ENCODE results near the gene C19orf12. TPM values are rescaled to one million over a fixed set of nuclear protein-coding genes. Genes with fewer than 3 reads are reported as not detected.

C19orf12 gene
- total and polyA plus RNA-seq, 2 donors (not counting 1 experiment from before 2014, with no cell fraction given) = 25.4 to 26.8 TPM

DNA sequence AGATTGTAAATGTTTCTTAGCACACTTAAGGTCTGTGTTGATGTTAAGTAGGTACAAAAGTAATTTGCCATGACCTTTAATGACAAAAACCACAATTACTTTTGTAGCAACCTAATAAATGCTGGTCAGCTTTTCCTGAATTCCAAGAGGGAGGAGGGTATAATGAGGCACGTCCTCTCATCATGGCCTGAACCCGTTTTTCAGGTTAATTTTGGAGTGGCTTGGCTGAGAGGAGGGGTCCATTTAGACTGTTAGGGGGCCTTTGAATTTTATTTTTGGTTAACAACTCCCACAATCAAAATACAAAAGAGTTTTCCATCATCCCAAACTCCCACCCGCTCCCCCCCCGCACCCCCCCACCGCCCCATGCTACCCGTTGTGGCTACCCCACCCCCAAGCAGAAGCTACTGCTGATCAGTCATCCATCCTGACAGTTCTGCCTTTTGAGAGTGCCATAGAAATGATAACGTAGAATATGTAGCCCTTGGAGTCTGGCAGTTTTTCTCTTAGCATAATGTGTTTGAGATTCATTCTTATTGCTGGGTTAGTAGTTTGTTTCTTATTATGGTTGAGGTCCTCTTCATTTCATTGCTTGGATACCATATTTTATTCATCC, 64.2 kb downstream of the C19orf12 start:
- Histone ChIP-seq H4K20me1 (ENCODE audit: control insufficient read depth, extremely low read depth, insufficient read depth, low read length) (no peaks in the 10 kb centered on the region), H3K9ac (ENCODE audit: insufficient read depth, low read length) (no peak overlapping the region), H3K9me3 (ENCODE audit: control insufficient read depth, insufficient read depth, low read depth, low read length) (no peaks in the 10 kb centered on the region), H3K79me2 (ENCODE audit: control insufficient read depth, insufficient read depth, low read length) (no peaks in the 10 kb centered on the region), H2AFZ (ENCODE audit: low read length) (no peak overlapping the region), H3K27ac (ENCODE audit: insufficient read depth, low read length) (no peak overlapping the region), H3K36me3 (ENCODE audit: control insufficient read depth, insufficient read depth, low read length) (no peaks in the 10 kb centered on the region), H3K4me2 (ENCODE audit: extremely low read depth, insufficient read depth, low read length) (no peak overlapping the region), H3K27me3 (ENCODE audit: control insufficient read depth, insufficient read depth, low read length) (no peaks in the 10 kb centered on the region), H3K4me1 (ENCODE audit: control insufficient read depth, extremely low read depth, insufficient read depth, low read length) (no peaks in the 10 kb centered on the region), H3K4me3 (replicated peaks in 1 of 4; ENCODE audit: control extremely low read depth in 1 of 4, insufficient read depth in 1 of 4, low read depth in 3 of 4, low read length in 4 of 4) (no peak overlapping the region)
- DNase-seq (ENCODE audit: low read depth in 2 of 2) = no peak
- TF ChIP-seq, protein P1, sequence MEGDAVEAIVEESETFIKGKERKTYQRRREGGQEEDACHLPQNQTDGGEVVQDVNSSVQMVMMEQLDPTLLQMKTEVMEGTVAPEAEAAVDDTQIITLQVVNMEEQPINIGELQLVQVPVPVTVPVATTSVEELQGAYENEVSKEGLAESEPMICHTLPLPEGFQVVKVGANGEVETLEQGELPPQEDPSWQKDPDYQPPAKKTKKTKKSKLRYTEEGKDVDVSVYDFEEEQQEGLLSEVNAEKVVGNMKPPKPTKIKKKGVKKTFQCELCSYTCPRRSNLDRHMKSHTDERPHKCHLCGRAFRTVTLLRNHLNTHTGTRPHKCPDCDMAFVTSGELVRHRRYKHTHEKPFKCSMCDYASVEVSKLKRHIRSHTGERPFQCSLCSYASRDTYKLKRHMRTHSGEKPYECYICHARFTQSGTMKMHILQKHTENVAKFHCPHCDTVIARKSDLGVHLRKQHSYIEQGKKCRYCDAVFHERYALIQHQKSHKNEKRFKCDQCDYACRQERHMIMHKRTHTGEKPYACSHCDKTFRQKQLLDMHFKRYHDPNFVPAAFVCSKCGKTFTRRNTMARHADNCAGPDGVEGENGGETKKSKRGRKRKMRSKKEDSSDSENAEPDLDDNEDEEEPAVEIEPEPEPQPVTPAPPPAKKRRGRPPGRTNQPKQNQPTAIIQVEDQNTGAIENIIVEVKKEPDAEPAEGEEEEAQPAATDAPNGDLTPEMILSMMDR (conservative IDR thresholded peaks at IDR 0.05 in 1 of 2, IDR thresholded peaks at IDR 0.05 in 1 of 2; ENCODE audit: low read depth in 1 of 2, low read length in 2 of 2) = no peak
- TF ChIP-seq EZH2 (IDR thresholded peaks at IDR 0.05; ENCODE audit: low read length, missing control alignments) = no peak

Other genes with a start within 250 kb of the C19orf12 start
- not detected in 2 replicates for gene VSTM2B, start 189.3 kb downstream of the C19orf12 start, total RNA-seq
- not detected in 2 replicates for gene VSTM2B, start 189.3 kb downstream of the C19orf12 start, polyA plus RNA-seq
- gene POP4, start 109.0 kb downstream of the C19orf12 start, total RNA-seq = 68.1 and 77.1 TPM in 2 replicates
- 102 and 122 TPM in 2 replicates for gene POP4, start 109.0 kb downstream of the C19orf12 start, polyA plus RNA-seq
- 50.1 and 72.5 TPM in 2 replicates for gene PLEKHF1, start 49.8 kb downstream of the C19orf12 start, total RNA-seq
- gene PLEKHF1, start 49.8 kb downstream of the C19orf12 start, polyA plus RNA-seq = 5.2 and 7.7 TPM in 2 replicates
- 3.9 and 4.8 TPM in 2 replicates for gene CCNE1, start 96.7 kb upstream of the C19orf12 start, total RNA-seq
- 5.3 and 9.3 TPM in 2 replicates for gene CCNE1, start 96.7 kb upstream of the C19orf12 start, polyA plus RNA-seq
- gene URI1, start 227.0 kb upstream of the C19orf12 start, total RNA-seq = 60.4 and 62.6 TPM in 2 replicates
- 71.8 and 77.4 TPM in 2 replicates for gene URI1, start 227.0 kb upstream of the C19orf12 start, polyA plus RNA-seq